DOHH2 (cell line): ENCODE measurements around the gene UAP1L1.

ENCODE experiments used
- H3F3A ChIP-seq: fragments of 200-600 bp; sonication (generic), shearing (Covaris generic); 2 replicates; pipeline ENCODE4 v1.6.0; 2016; ENCODE audit warnings: antibody characterized with exemption, mild to moderate bottlenecking; ENCODE audit not compliant: control insufficient read depth, insufficient read depth
- H3K27ac ChIP-seq: fragments of 200-600 bp; sonication (generic); 2 replicates; pipeline ENCODE4 v1.5.1; 2014; ENCODE audit warnings: low read depth, mild to moderate bottlenecking, low read length, moderate library complexity
- H3K27me3 ChIP-seq: fragments of 200-600 bp; sonication (generic); 2 replicates; pipeline ENCODE4 v1.6.1; 2014; ENCODE audit warnings: mild to moderate bottlenecking, low read length, mixed read lengths; ENCODE audit not compliant: control insufficient read depth
- H3K36me3 ChIP-seq: fragments of 200-600 bp; sonication (generic); 2 replicates; pipeline ENCODE4 v1.6.1; 2014; ENCODE audit warnings: mild to moderate bottlenecking, low read length, moderate library complexity, mixed read lengths; ENCODE audit not compliant: control insufficient read depth
- H3K4me1 ChIP-seq: fragments of 200-600 bp; sonication (generic); 2 replicates; pipeline ENCODE4 v1.6.1; 2014; ENCODE audit warnings: mild to moderate bottlenecking, low read length, mixed read lengths; ENCODE audit not compliant: control insufficient read depth
- H3K4me2 ChIP-seq: fragments of 200-600 bp; sonication (generic); 2 replicates; pipeline ENCODE4 v1.6.0; 2014; ENCODE audit warnings: mild to moderate bottlenecking, low read length, moderate library complexity
- H3K4me3 ChIP-seq: fragments of 200-600 bp; sonication (generic); 2 replicates; pipeline ENCODE4 v1.5.1; 2014; ENCODE audit warnings: mild to moderate bottlenecking, low read length, mixed read lengths
- H3K79me2 ChIP-seq: fragments of 200-600 bp; sonication (generic); 2 replicates; pipeline ENCODE4 v1.6.1; 2014; ENCODE audit warnings: mild to moderate bottlenecking, low read length, mixed read lengths; ENCODE audit not compliant: control insufficient read depth
- H3K9me2 ChIP-seq: fragments of 200-600 bp; sonication (generic); replicated peaks from 2 replicates; pipeline ENCODE4 v1.6.1; 2014; ENCODE audit warnings: mild to moderate bottlenecking, low read length, mixed read lengths; ENCODE audit not compliant: control insufficient read depth
- H3K9me3 ChIP-seq: fragments of 200-600 bp; sonication (generic); 2 replicates; pipeline ENCODE4 v1.6.1; 2014; ENCODE audit warnings: antibody characterized with exemption, low read length, mixed read lengths; ENCODE audit not compliant: control insufficient read depth, insufficient read depth
- H4K20me1 ChIP-seq: fragments of 200-600 bp; sonication (generic); 2 replicates; pipeline ENCODE4 v1.6.0; 2014; ENCODE audit warnings: low read depth, mild to moderate bottlenecking, antibody characterized with exemption, low read length, moderate library complexity; ENCODE audit not compliant: control insufficient read depth, insufficient read depth
- EZH2phosphoT487 ChIP-seq: fragments of 200-600 bp; sonication (generic); IDR thresholded peaks from 2 replicates; pipeline ENCODE4 v1.6.1; 2017; ENCODE audit warnings: borderline replicate concordance, mild to moderate bottlenecking, antibody characterized with exemption, low read length, moderate library complexity, mixed read lengths
- TF ChIP-seq, protein P1 (sequence below): fragments of 200-600 bp; sonication (generic); IDR thresholded peaks from one replicate; pipeline ENCODE4 v1.5.1; 2014; ENCODE audit warnings: antibody characterized with exemption, mild to moderate bottlenecking, low read depth, low read length; ENCODE audit not compliant: poor library complexity, severe bottlenecking

The UAP1L1 gene

DNA sequence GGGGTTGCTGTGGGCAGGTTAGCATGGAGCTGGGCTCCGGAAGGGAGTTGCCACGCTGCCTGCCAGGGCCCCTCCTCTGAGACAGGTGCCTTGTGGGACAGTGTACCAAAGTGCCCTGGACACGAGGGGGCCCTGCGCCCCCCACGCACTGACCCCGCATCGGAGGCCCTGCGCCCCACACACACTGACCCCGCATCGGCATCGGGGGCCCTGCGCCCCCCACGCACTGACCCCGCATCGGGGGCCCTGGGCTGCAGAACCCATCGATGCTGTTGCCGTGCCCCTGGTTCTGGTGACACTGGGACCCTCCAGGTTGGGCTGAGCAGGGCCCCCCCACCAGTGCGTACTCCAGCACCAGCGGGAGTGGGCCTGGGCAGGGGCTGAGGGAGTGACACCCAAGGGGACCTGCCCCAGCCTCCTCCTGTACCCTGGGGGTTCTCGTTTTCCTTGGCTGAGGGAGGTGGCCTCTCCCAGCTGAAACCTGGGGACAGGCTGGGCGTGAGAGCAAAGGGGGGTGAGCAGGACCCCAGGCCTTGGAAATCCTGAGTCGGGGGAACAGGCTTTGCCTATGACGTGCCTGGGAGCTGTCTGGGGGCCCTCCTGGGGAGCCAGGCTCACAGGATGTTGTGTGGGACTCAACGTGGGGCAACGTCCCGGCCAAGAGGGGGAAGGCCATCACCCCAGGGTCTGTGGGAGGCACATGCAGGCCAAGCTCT is 13.8 kb upstream of the UAP1L1 start:
- H3K9me2 ChIP-seq = no peaks in the 10 kb centered on the region
- H3K36me3 ChIP-seq = peaks cover 31% of the 10 kb centered on the region
- H3K4me2 ChIP-seq = no peak overlapping the region
- peaks cover 5% of the 10 kb centered on the region for H4K20me1 ChIP-seq
- peaks cover 16% of the 10 kb centered on the region for H3K4me1 ChIP-seq
- H3K27me3 ChIP-seq = no peaks in the 10 kb centered on the region; the same call in 1 of the 2 replicates
- peaks cover 25% of the 10 kb centered on the region for H3K79me2 ChIP-seq
- no peaks in the 10 kb centered on the region for H3K9me3 ChIP-seq
- TF ChIP-seq, protein P1, sequence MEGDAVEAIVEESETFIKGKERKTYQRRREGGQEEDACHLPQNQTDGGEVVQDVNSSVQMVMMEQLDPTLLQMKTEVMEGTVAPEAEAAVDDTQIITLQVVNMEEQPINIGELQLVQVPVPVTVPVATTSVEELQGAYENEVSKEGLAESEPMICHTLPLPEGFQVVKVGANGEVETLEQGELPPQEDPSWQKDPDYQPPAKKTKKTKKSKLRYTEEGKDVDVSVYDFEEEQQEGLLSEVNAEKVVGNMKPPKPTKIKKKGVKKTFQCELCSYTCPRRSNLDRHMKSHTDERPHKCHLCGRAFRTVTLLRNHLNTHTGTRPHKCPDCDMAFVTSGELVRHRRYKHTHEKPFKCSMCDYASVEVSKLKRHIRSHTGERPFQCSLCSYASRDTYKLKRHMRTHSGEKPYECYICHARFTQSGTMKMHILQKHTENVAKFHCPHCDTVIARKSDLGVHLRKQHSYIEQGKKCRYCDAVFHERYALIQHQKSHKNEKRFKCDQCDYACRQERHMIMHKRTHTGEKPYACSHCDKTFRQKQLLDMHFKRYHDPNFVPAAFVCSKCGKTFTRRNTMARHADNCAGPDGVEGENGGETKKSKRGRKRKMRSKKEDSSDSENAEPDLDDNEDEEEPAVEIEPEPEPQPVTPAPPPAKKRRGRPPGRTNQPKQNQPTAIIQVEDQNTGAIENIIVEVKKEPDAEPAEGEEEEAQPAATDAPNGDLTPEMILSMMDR = no peak
- TF ChIP-seq EZH2phosphoT487 = no peak
- no peak overlapping the region for H3K27ac ChIP-seq
- peaks cover 12% of the 10 kb centered on the region for H3F3A ChIP-seq
- no peak overlapping the region for H3K4me3 ChIP-seq

DNA sequence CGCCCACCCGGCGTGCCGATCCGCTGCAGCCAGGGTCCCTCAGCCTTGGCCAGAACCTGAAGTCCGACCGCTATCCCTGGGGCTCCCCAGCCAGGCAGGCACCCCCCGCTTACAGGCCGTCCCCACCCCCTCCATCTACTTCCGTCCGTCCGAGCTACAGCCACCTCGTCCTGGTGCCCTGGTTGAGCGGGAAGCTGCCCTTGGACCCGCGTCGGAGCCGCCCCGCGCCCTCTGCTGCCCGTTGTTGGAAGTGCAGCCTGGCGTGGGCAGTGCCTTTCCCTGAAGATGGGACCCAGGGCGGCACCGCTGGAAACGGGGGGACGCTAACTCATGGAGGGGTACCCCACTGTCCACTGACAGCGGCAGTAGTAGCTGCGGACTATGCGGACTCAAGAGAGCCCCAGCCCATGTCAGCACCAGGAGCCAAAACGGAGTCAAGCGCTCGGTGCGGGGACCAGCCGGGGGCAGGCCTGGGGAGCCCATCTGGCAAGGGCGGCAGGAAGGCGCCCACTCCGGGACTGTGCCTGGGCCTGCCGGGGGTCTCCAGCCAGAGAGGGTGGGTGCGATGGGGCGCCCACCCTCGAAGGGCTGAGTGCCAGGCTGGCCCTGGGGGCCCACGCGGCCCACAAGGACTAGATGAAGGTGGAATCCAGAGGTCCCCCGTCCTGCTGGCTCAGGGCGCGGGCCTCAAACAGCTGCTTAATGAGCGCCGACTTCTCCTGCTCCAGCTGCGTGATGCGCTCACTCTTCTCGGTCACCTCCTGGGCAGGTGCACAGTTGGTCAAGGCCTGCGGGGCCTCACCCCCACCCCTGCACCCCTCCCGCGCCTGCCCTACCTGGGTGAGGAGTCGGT is 13.1 kb upstream of the UAP1L1 start:
- peaks cover 13% of the 10 kb centered on the region for H4K20me1 ChIP-seq

DNA sequence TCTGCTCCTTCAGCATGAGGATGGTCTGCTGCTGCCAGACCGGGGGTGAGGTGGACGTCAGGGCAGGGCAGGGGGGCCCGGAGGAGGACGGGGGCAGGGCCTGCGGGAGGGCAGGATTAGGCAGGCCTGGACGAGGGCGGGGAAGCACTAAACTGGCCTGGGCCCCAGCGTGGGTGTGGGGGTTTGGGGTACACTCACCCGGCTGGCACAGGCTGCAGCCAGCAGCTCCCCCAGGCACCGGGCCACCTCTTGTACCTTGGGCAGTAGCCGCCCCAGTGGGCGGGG is 12.5 kb upstream of the UAP1L1 start:
- TF ChIP-seq, protein P1 = no peak
- no peak for TF ChIP-seq EZH2phosphoT487
- peaks cover 12% of the 10 kb centered on the region for H3F3A ChIP-seq
- H3K4me3 ChIP-seq = no peak overlapping the region
- H4K20me1 ChIP-seq = peaks cover 13% of the 10 kb centered on the region
- no peak overlapping the region for H3K27ac ChIP-seq
- H3K9me3 ChIP-seq = no peaks in the 10 kb centered on the region
- H3K9me2 ChIP-seq = no peaks in the 10 kb centered on the region
- no peak overlapping the region for H3K4me2 ChIP-seq
- no peaks in the 10 kb centered on the region for H3K27me3 ChIP-seq
- H3K4me1 ChIP-seq = peaks cover 25% of the 10 kb centered on the region
- peaks cover 38% of the 10 kb centered on the region for H3K79me2 ChIP-seq
- peaks cover 31% of the 10 kb centered on the region for H3K36me3 ChIP-seq

More for the DNA sequence above, 13.1 kb upstream of the UAP1L1 start:
- no peak overlapping the region for H3K27ac ChIP-seq
- TF ChIP-seq EZH2phosphoT487 = no peak
- TF ChIP-seq, protein P1 = peak; percentile 95
- no peak overlapping the region for H3K4me3 ChIP-seq
- no peaks in the 10 kb centered on the region for H3K27me3 ChIP-seq
- no peaks in the 10 kb centered on the region for H3K9me2 ChIP-seq
- H3K9me3 ChIP-seq = no peaks in the 10 kb centered on the region
- peaks cover 24% of the 10 kb centered on the region for H3K4me1 ChIP-seq
- peaks cover 12% of the 10 kb centered on the region for H3F3A ChIP-seq
- H3K36me3 ChIP-seq = peaks cover 31% of the 10 kb centered on the region
- H3K79me2 ChIP-seq = peaks cover 33% of the 10 kb centered on the region
- no peak overlapping the region for H3K4me2 ChIP-seq
